HG03442 (cell line): ENCODE results near the gene MUC12.

Experiments used
- ATAC-seq: cut with Tn5 transposase; IDR thresholded peaks from one replicate; pipeline ENCODE4 v1.9.1; 2021; ENCODE audit warnings: mild to moderate bottlenecking, moderate library complexity; ENCODE audit not compliant: unreplicated experiment

MUC12 gene

GRCh38 chr7:100952641-100953040 is 16.7 kb upstream of the MUC12 start:
- no peak for ATAC-seq

GRCh38 chr7:100957832-100958421 is 11.4 kb upstream of the MUC12 start:
- no peak for ATAC-seq

GRCh38 chr7:100959894-100960293 is 9.5 kb upstream of the MUC12 start:
- no peak for ATAC-seq

GRCh38 chr7:100962537-100962936 is 6.8 kb upstream of the MUC12 start:
- ATAC-seq: no peak

GRCh38 chr7:100963386-100963785 is 6.0 kb upstream of the MUC12 start:
- ATAC-seq: no peak

- no peak for ATAC-seq
Observed at GRCh38 chr7:100963874-100964273, 5.5 kb upstream of the MUC12 start.

- no peak for ATAC-seq
Observed at GRCh38 chr7:100964630-100965029, 4.7 kb upstream of the MUC12 start.

GRCh38 chr7:100965045-100965722 is 4.2 kb upstream of the MUC12 start:
- no peak for ATAC-seq

- ATAC-seq: peak; percentile 54
Observed at GRCh38 chr7:100965723-100966541, 3.4 kb upstream of the MUC12 start.

- no peak for ATAC-seq
Observed at GRCh38 chr7:100966542-100967291, 2.6 kb upstream of the MUC12 start.

- ATAC-seq: no peak
Observed at GRCh38 chr7:100967292-100967863, 2.0 kb upstream of the MUC12 start.

- ATAC-seq: no peak
Observed at GRCh38 chr7:100968031-100968430, 1.3 kb upstream of the MUC12 start.

- no peak for ATAC-seq
Observed at GRCh38 chr7:100968650-100969049, 715 bp upstream of the MUC12 start.

GRCh38 chr7:100971111-100972001 is 2.0 kb downstream of the MUC12 start:
- ATAC-seq: no peak

GRCh38 chr7:100972002-100972347 is 2.6 kb downstream of the MUC12 start:
- no peak for ATAC-seq

GRCh38 chr7:100974021-100974420 is 4.7 kb downstream of the MUC12 start:
- no peak for ATAC-seq

- no peak for ATAC-seq
Observed at GRCh38 chr7:100975371-100975821, 6.0 kb downstream of the MUC12 start.

GRCh38 chr7:100978300-100978699 is 8.9 kb downstream of the MUC12 start:
- no peak for ATAC-seq

GRCh38 chr7:100983451-100984187 is 14.3 kb downstream of the MUC12 start:
- no peak for ATAC-seq
